Renal cortical epithelial cell (primary cell): Measurements from ENCODE around the gene CELSR3. TPM values are rescaled to one million over a fixed set of nuclear protein-coding genes. Genes with fewer than 3 reads are reported as not detected.
A peak's percentile ranks its signal among the peaks of the same experiment; 100 is the strongest.

Experiments used
- DNase-seq: peaks from one replicate; pipeline ENCODE4 v3.0.0-alpha.2; 2011; ENCODE audit warnings: low read depth
- total RNA-seq: library from RNA; depleted of rRNA; stranded (reverse); fragments of >200 nt; gene quantifications from 2 replicates; pipeline ENCODE4 v1.2.3, GENCODE V29; 2014

CELSR3 gene
- total RNA-seq, 1 donor from 2014 or later: 2.7 TPM

- no peak for DNase-seq
Measured at GRCh38 chr3:48685603-48686511, 23.2 kb upstream of the CELSR3 start, which contains the start of gene NCKIPSD. Gene NCKIPSD, minus strand, starts transcription at chr3:48685915. Its CDS starts 108 bp downstream, at chr3:48685807.

- DNase-seq: no peak
Measured at GRCh38 chr3:48685293-48685602, 22.6 kb upstream of the CELSR3 start.

- no peak for DNase-seq
Measured at GRCh38 chr3:48684480-48685143, 21.9 kb upstream of the CELSR3 start.

GRCh38 chr3:48684054-48684349, 21.3 kb upstream of the CELSR3 start:
- DNase-seq: no peak

GRCh38 chr3:48682786-48683185, 20.1 kb upstream of the CELSR3 start:
- no peak for DNase-seq

- no peak for DNase-seq
Measured at GRCh38 chr3:48681974-48682610, 19.4 kb upstream of the CELSR3 start.

- DNase-seq: no peak
Measured at GRCh38 chr3:48681541-48681880, 18.8 kb upstream of the CELSR3 start.

- DNase-seq: no peak
Measured at GRCh38 chr3:48680811-48681540, 18.3 kb upstream of the CELSR3 start.

- no peak for DNase-seq
Measured at GRCh38 chr3:48679411-48680391, 17.0 kb upstream of the CELSR3 start.

- DNase-seq: no peak
Measured at GRCh38 chr3:48678566-48679380, 16.1 kb upstream of the CELSR3 start.

GRCh38 chr3:48678056-48678455, 15.4 kb upstream of the CELSR3 start:
- no peak for DNase-seq

- no peak for DNase-seq
Measured at GRCh38 chr3:48674505-48674904, 11.8 kb upstream of the CELSR3 start.

- DNase-seq: no peak
Measured at GRCh38 chr3:48672522-48672921, 9.8 kb upstream of the CELSR3 start.

GRCh38 chr3:48664929-48665328, 2.2 kb upstream of the CELSR3 start:
- no peak for DNase-seq

GRCh38 chr3:48664313-48664644, 1.6 kb upstream of the CELSR3 start:
- no peak for DNase-seq

GRCh38 chr3:48663489-48664312, 1.0 kb upstream of the CELSR3 start:
- peak; percentile 95 for DNase-seq

- no peak for DNase-seq
Measured at GRCh38 chr3:48662145-48662752, 437 bp downstream of the CELSR3 start.

- DNase-seq: no peak
Measured at GRCh38 chr3:48661501-48662144, 1.1 kb downstream of the CELSR3 start.
